GM12878 (cell line): ENCODE measurements around the gene ERC2.

Source experiments
- CREM ChIP-seq: IDR thresholded peaks from 2 replicates; pipeline ENCODE4 v1.6.1; 2014; ENCODE audit warnings: antibody characterized with exemption, low read depth
- CTCF ChIP-seq, 3 experiments: IDR thresholded peaks in 2 of 3; conservative IDR thresholded peaks in 1 of 3; 2 replicates each; pipeline ENCODE4 v1.5.1; 2011; ENCODE audit warnings: low read depth in 3 of 3, low read length in 3 of 3, mild to moderate bottlenecking in 3 of 3, control low read depth in 2 of 3, moderate library complexity in 2 of 3, inconsistent platforms in 1 of 3, mixed read lengths in 1 of 3; ENCODE audit not compliant: control insufficient read depth in 2 of 3, insufficient read depth in 1 of 3; ENCODE audit errors: extremely low read depth in 1 of 3
- EZH2 ChIP-seq: IDR thresholded peaks from 2 replicates; pipeline ENCODE4 v1.6.1; 2012; ENCODE audit warnings: low read depth, mild to moderate bottlenecking, control low read depth, inconsistent platforms, low read length, borderline replicate concordance; ENCODE audit not compliant: control insufficient read depth
- RCOR1 ChIP-seq: conservative IDR thresholded peaks from 2 replicates; pipeline ENCODE4 v1.6.1; 2012; ENCODE audit warnings: low read depth, low read length, improper control_type of control experiment
- SMC3 ChIP-seq: IDR thresholded peaks from 2 replicates; pipeline ENCODE4 v1.6.1; 2011; ENCODE audit warnings: low read length, improper control_type of control experiment, borderline replicate concordance
- TAF1 ChIP-seq: IDR thresholded peaks from 2 replicates; pipeline ENCODE4 v1.6.1; 2011; ENCODE audit warnings: mild to moderate bottlenecking, low read depth, low read length, borderline replicate concordance

DNA sequence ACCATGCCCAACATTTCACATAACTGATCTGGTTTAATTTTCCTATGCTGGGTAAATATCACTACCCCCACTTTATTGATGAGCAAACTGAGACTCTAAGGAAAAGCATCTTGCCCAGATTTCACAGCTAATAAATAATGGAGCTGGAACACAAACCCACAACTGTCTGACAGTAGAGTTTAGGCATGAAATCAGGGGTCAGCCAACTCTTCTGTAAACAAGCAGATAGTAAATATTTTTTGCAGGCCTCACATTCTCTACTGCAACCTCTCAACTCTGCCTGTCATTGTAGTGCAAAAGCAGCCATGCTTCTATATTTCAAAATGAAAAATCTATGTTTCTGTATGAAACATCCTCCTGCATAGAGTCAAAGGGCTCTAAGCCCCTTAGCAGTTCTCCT, 111.5 kb downstream of the ERC2 start:
- no peak for TF ChIP-seq CTCF (IDR thresholded peaks at IDR 0.05 in 2 of 3, conservative IDR thresholded peaks at IDR 0.05 in 1 of 3; ENCODE audit: control insufficient read depth in 2 of 3, extremely low read depth in 1 of 3, insufficient read depth in 1 of 3, low read depth in 3 of 3, low read length in 3 of 3)
- no peak for TF ChIP-seq SMC3
- TF ChIP-seq CREM: no peak
- no peak for TF ChIP-seq TAF1
- TF ChIP-seq RCOR1: no peak
- no peak for TF ChIP-seq EZH2
